ENCODE data around the gene LYRM9.
"Not testable (repeated sequence)": the region's sequence is repeated elsewhere in the genome, so short reads cannot be mapped to it uniquely, and the experiment has no call there.

The LYRM9 gene

DNA sequence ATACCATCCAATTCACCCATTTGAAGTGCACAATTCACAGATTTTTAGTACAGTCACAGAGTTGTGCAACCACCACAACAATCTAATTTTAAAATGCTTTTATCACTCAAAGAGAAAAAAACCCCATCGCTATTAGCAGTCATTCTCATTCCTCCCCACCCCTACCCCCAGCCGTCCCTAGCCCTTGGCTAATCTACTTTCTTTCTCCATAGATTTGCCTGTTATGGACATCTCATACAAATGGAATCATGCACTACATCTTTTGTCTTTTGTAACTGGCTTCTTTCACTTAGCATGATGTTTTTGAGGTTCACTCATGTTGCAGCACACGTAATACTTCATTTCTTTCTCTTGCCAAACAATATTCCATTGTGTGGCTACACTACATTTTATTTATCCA is 20.4 kb downstream of the LYRM9 start:
- no peak for DNase-seq

GRCh38 chr17:27871407-27871806 is 21.8 kb downstream of the LYRM9 start:
- no peak for DNase-seq

- no peak for DNase-seq
These were observed 22.8 kb downstream of the LYRM9 start for GRCh38 chr17:27870345-27870744.

GRCh38 chr17:27868565-27868964 is 24.6 kb downstream of the LYRM9 start:
- no peak for DNase-seq

DNA sequence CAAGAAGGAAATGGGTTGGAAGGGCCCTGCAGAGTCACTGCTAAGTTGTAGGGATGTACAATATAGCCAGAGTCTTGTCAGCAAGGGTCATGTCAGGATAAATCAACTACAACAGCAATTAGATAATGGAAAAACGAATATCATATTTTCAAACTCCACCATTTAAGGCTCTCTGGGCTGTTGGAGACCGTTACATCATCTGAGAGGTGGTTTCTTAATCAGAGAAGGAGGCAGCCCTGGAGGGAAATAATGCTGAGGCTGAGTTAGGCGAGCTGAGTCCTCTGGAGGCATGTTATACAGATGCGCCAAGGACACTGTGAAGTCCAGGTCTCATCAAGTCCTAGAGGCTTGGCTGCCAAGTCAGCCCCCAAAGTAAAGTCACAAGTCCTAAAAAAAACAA is 30.3 kb downstream of the LYRM9 start:
- DNase-seq = no peak

GRCh38 chr17:27862004-27862403 is 31.2 kb downstream of the LYRM9 start:
- no peak for DNase-seq

DNA sequence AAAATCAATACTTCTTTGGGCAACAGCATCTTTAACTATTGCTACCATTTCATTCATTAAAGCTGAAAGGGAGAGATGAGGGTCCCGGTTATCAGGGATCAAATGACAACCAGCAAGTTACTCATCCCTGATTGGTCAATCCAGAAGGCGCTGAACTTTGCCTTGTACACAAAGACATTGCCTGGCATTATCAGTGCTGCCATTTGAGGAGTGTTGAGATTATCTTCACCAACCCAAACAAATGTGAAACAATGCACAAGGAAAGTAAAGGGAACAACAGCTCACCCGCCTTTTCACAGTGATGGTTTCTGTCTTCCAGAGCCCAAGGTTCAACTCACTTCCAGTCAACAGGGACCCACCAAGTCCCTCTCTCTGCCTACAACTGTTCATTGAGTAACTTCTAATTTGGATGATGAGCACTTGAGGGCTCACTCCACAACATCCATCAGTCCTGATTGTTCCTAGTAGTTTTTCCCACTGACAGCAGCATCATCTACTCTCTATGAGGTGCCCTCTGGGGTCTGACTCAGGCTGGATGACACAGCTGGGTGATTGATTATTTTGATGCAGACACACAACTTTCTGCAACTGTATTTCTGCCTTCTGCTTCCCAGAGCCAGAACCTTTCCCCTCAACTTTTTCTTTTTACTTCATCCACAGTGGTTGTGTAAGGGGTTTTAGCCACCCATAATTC is 32.0 kb downstream of the LYRM9 start:
- DNase-seq = no peak

DNA sequence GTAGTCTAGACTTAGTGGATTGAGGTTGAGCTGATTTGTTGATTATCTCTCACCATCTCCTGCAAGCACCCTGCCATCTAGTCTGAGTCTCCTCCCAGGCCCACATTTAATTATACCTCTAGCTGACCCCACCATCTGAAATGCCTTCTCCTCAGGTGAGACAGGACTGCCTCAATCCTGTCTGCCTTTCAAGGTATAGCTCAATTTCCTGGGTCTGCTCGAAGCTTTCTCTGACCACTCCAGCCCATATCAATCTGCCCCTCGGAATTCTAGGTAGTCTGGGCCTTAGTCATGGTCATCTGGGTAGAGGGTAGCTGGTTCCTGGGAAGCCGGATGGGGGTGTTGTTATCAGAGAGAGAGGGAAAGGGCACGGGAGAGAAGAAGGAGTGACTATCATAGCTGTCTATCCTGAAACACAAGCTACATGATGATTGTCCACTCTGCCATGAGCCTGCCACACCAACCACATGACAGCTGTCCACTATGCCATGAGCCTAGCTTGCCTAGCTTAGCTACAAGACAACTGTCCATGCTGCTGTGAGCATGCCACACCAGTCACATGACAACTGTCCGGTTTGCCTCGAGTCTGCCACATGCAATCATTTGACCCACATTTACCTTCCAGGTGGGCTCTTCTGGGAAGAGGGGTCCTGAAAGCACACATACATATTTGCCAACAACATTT is 34.4 kb downstream of the LYRM9 start:
- DNase-seq = no peak

DNA sequence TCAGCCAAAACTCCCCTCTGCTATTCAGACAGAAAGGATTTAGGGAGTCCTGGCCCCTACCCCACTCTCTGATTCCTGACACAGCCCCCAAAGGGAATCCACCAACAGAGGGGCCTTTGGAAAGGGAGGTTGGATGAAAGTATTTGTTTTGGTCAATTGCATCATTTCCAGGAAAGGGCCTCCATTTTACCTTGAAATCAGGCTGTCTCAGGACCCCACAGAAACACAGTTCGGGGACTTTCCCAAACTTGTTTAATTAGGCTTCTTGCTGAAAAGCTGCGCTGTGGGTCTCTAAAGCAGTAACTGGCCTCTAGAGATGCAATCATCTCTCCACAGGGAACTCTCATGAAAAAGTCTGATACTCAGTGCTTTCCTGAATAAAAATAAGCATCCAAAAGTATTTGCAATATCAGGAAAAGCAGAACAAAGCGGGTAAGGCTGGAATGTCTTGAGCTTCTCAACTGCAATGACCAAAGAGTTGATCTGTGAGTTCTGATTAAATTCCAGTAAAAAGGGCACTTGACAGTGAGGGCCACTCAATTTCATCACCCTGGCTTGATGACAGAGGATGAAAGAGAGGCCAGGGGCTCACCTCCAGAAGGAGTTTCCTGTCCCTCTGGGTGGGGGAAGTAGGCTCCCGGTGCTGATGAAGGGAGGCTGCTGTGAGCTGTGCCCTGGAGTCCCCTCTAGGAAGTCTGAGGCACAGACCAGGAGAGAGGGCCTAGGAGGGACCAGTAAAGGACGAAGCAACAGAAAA is 36.3 kb downstream of the LYRM9 start:
- no peak for DNase-seq

DNA sequence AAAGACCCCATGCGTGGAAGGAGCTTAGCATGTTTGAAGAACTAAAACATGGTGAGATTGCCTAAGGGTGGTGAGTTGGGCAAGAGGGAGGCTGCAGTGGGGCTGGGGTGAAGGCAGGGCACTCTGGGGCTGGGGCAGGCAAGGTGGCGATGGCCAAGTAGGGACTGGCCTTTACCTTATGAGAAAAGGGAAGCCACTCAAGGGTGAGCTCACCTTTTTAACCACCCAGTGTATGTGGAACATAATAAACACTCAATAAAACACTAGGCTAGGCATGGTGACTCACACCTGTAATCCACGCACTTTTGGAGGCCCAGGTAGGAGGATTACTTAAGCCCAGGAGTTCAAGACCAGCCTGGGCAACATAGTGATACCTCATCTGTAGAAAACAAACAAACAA is 37.7 kb downstream of the LYRM9 start:
- no peak for DNase-seq

DNA sequence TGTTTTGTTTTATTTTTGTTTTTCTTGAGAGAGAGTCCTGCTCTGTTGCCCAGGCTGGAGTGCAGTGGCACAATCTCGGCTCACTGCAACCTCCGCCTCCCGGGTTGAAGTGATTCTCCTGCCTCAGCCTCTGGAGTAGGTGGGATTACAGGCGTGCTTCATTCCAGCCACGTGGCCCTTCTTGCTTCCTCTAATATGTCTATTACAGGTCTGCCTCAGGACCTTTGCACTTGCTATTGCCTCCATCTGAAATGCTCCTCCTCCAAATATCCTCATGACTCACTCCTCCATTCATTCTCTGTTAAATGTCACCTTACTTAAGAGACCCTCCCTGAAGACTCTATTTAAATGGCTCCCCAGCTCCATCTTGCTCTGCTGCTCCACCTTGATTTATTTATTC is 39.0 kb downstream of the LYRM9 start:
- DNase-seq = no peak

GRCh38 chr17:27853091-27853490 is 40.1 kb downstream of the LYRM9 start:
- DNase-seq = no peak

GRCh38 chr17:27849474-27850185 is 43.5 kb downstream of the LYRM9 start:
- DNase-seq = no peak

DNA sequence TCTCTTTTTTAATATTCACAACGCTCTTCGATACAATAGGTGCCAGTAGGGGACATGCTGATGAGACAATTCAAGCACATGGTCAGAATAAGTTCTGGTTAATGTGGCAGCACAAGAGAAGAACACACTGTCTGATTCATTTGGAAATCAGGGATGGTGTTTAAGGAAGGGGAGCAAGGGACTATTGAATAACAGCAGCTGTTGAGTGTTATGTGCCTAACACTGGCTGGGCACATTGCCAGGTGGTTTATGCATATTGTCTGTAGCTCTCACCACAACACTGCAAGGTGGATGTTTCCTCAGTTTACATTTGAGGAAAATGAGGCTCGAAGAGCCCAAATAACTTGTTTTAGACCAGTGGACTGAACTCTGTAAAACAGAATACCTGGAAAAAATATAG is 44.2 kb downstream of the LYRM9 start:
- DNase-seq = no peak

- not testable (repeated sequence) for DNase-seq
These were observed 46.3 kb downstream of the LYRM9 start for GRCh38 chr17:27846808-27847307.

DNA sequence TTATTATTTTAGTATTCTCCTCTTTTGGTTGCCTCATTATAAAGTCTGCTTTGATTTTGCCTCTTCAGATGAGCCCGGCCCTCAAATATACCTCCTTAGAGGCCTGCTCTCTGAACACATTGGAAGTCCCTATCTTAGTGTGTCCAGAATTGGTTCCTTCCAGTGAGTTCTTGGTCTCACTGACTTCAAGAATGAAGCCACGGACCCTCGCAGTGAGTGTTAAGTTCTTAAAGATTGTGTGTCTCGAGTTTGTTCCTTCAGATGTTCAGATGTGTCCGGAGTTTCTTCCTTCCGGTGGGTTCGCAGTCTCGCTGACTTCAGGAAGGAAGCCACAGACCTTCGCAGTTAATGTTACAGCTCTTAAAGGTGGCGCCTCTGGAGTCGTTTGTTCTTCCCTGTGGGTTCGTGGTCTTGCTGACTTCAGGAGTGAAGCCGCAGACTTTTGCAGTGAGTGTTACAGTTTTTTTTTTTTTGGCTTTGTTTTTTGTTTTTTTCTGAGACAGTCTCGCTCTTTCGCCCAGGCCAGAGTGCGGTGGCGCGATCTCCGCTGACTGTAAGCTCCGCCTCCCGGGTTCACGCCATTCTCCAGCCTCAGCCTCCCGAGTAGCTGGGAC is 47.0 kb downstream of the LYRM9 start:
- DNase-seq = peak; percentile 54

GRCh38 chr17:27845264-27846041 is 47.7 kb downstream of the LYRM9 start:
- DNase-seq = no peak

DNA sequence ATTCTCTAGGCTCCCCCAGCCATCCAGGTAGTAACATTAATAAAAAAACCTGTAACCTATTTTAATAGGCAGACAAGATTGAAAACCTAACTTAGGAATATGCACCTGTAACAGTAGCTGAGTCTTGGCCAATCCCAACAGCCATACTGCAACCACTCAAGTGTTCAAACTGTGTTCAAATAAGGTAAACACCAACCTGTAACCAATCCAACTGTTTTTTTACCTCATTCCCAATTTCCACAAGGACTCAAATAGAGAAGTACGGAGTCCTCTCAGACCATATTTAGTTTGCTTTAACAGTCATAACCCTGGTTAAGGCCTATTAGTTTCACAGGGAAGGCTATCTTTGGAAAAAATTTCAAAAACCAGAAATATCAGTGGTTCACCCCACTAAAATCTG is 52.5 kb downstream of the LYRM9 start:
- DNase-seq = no peak

DNA sequence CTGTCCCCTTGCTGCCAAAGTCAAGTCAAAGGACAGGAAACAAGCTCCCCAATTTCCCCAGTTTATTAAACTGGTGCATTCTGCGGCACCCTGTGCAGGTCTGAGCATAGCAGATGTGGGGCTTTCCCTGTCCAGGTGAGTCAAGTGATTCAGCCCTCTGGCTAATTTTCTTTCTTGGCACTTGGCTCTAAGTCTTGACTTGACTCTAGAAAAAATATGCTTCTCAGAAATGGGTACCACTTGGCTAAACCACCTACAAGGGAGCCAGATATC is 52.8 kb downstream of the LYRM9 start:
- DNase-seq = not testable (repeated sequence)

- not testable (repeated sequence) for DNase-seq
These were observed 53.4 kb downstream of the LYRM9 start for GRCh38 chr17:27839571-27840405.

GRCh38 chr17:27838607-27839006 is 54.6 kb downstream of the LYRM9 start:
- not testable (repeated sequence) for DNase-seq
